HFFc6 (cell line): ENCODE data around the gene IL1RAPL2. TPM values are rescaled to one million over a fixed set of nuclear protein-coding genes. Genes with fewer than 3 reads are reported as not detected.
"Not testable (repeated sequence)": the region's sequence is repeated elsewhere in the genome, so short reads cannot be mapped to it uniquely, and the experiment has no call there.

Experiments
- DNase-seq: peaks from one replicate; pipeline ENCODE4 v3.0.0-alpha.2; 2018
- H3K27ac Mint-ChIP-seq: 2 replicates; pipeline ENCODE4 v1.8.0; 2020; ENCODE audit warnings: mild to moderate bottlenecking, mixed read lengths
- H3K27me3 Mint-ChIP-seq: 2 replicates; pipeline ENCODE4 v1.8.0; 2021; ENCODE audit warnings: mild to moderate bottlenecking, moderate library complexity, mixed read lengths; ENCODE audit not compliant: insufficient read depth
- H3K36me3 Mint-ChIP-seq: 2 replicates; pipeline ENCODE4 v1.8.0; 2021; ENCODE audit warnings: low read depth, mixed read lengths
- H3K4me1 Mint-ChIP-seq: 2 replicates; pipeline ENCODE4 v1.8.0; 2020; ENCODE audit warnings: low read depth, mixed read lengths
- H3K4me3 Mint-ChIP-seq: 2 replicates; pipeline ENCODE4 v1.8.0; 2020; ENCODE audit warnings: mild to moderate bottlenecking, moderate library complexity, mixed read lengths
- H3K9me3 Mint-ChIP-seq: 2 replicates; pipeline ENCODE4 v1.8.0; 2020; ENCODE audit warnings: mild to moderate bottlenecking, mixed read lengths
- CTCF ChIP-seq: fragments of 200-600 bp; sonication (generic); IDR thresholded peaks from 2 replicates; pipeline ENCODE4 v1.5.0; 2021; ENCODE audit warnings: antibody characterized with exemption, mild to moderate bottlenecking
- total RNA-seq, 6 experiments: library from RNA; stranded (reverse); fragmentation: NEBNext Ultra II Directional; extraction: Animal tissue kit (Norgen Biotek cat#: 25700); gene quantifications; 2 replicates in 1 of 6; 3 replicates in 5 of 6; pipeline ENCODE4 v1.2.3, GENCODE V29; 2021

The IL1RAPL2 gene
- total RNA-seq, 6 experiments from 2014 or later: 0.33 TPM; not detected in 5

GRCh38 chrX:105759598-105759997 lies 1193.6 kb downstream of the IL1RAPL2 start:
- Mint-ChIP-seq H3K27me3 (no peaks in the 10 kb centered on the region), H3K27ac (no peak overlapping the region), H3K4me1 (no peaks in the 10 kb centered on the region), H3K36me3 (no peaks in the 10 kb centered on the region), H3K4me3 (no peak overlapping the region), H3K9me3 (0 out of 2 replicates have a peak, but pooled peaks cover 5% of the 10 kb centered on the region)
- no peak for DNase-seq
- TF ChIP-seq CTCF: no peak

- no peak for DNase-seq
- Mint-ChIP-seq H3K9me3 (peaks cover 5% of the 10 kb centered on the region; the same call in 1 of the 2 replicates), H3K27me3 (no peaks in the 10 kb centered on the region), H3K4me3 (no peak overlapping the region), H3K4me1 (no peaks in the 10 kb centered on the region), H3K27ac (no peak overlapping the region), H3K36me3 (no peaks in the 10 kb centered on the region)
- no peak for TF ChIP-seq CTCF
Observed at GRCh38 chrX:105765691-105766090, 1199.7 kb downstream of the IL1RAPL2 start.

- Mint-ChIP-seq H3K27me3 (no peaks in the 10 kb centered on the region), H3K9me3 (peaks cover 6% of the 10 kb centered on the region; the same call in 1 of the 2 replicates), H3K4me1 (no peaks in the 10 kb centered on the region), H3K36me3 (no peaks in the 10 kb centered on the region), H3K4me3 (no peak overlapping the region), H3K27ac (no peak overlapping the region)
- DNase-seq: no peak
- no peak for TF ChIP-seq CTCF
Observed at GRCh38 chrX:105773801-105774200, 1207.8 kb downstream of the IL1RAPL2 start.

- H3K36me3 Mint-ChIP-seq: no peaks in the 10 kb centered on the region
- no peak for DNase-seq
- H3K9me3 Mint-ChIP-seq: peaks cover 6% of the 10 kb centered on the region; the same call in 1 of the 2 replicates
- no peak overlapping the region for H3K27ac Mint-ChIP-seq
- H3K4me1 Mint-ChIP-seq: no peaks in the 10 kb centered on the region
- H3K27me3 Mint-ChIP-seq: no peaks in the 10 kb centered on the region
- no peak overlapping the region for H3K4me3 Mint-ChIP-seq
- TF ChIP-seq CTCF: no peak
Observed at GRCh38 chrX:105775679-105776078, 1209.7 kb downstream of the IL1RAPL2 start.

- DNase-seq: no peak
- no peaks in the 10 kb centered on the region for H3K36me3 Mint-ChIP-seq
- no peaks in the 10 kb centered on the region for H3K27me3 Mint-ChIP-seq
- TF ChIP-seq CTCF: no peak
- H3K4me3 Mint-ChIP-seq: no peak overlapping the region
- H3K9me3 Mint-ChIP-seq: no peaks in the 10 kb centered on the region; the same call in 1 of the 2 replicates
- no peaks in the 10 kb centered on the region for H3K4me1 Mint-ChIP-seq
- H3K27ac Mint-ChIP-seq: no peak overlapping the region
Observed at GRCh38 chrX:105781804-105782203, 1215.8 kb downstream of the IL1RAPL2 start.

DNA sequence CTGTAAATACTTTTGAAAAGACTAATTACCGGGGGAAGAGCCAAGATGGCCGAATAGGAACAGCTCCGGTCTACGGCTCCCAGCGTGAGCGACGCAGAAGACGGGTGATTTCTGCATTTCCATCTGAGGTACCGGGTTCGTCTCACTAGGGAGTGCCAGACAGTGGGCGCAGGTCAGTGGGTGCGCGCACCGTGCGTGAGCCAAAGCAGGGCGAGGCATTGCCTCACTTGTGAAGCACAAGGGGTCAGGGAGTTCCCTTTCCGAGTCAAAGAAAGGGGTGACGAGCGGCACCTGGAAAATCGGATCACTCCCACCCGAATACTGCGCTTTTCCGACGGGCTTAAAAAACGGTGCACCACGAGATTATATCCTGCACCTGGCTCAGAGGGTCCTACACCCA lies 1230.9 kb downstream of the IL1RAPL2 start:
- not testable (repeated sequence) for DNase-seq, H3K27me3 Mint-ChIP-seq, H3K36me3 Mint-ChIP-seq, H3K9me3 Mint-ChIP-seq, H3K4me1 Mint-ChIP-seq, H3K27ac Mint-ChIP-seq, H3K4me3 Mint-ChIP-seq
